Thyroid gland (tissue), 4 donors: ENCODE measurements around the gene XRRA1. TPM values are rescaled to one million over a fixed set of nuclear protein-coding genes. Genes with fewer than 3 reads are reported as not detected.

Experiments
- DNase-seq, 2 donors: peaks; one replicate each; pipeline ENCODE4 v3.0.0-alpha.2; 2019
- H3K27ac ChIP-seq, 3 donors: fragments of 200-600 bp; sonication (generic); 1 replicate in 2 of 3; 2 replicates in 1 of 3; pipeline ENCODE4 v1.5.1; 2016 to 2019; ENCODE audit warnings: mild to moderate bottlenecking in 1 of 3, moderate library complexity in 1 of 3
- H3K27me3 ChIP-seq: fragments of 200-600 bp; sonication (generic); one replicate; pipeline ENCODE4 v1.5.1; 2019
- H3K36me3 ChIP-seq, 2 donors: fragments of 200-600 bp; sonication (generic); one replicate each; pipeline ENCODE4 v1.5.1; 2016 to 2019
- H3K4me1 ChIP-seq, 2 donors: fragments of 200-600 bp; sonication (generic); one replicate each; pipeline ENCODE4 v1.5.1; 2017 to 2019
- H3K4me3 ChIP-seq, 3 donors: fragments of 200-600 bp; sonication (generic); replicated peaks in 1 of 3; 1 replicate in 2 of 3; 2 replicates in 1 of 3; pipeline ENCODE4 v1.5.1; 2016; ENCODE audit warnings: mild to moderate bottlenecking in 1 of 3
- H3K9me3 ChIP-seq: fragments of 200-600 bp; sonication (generic); one replicate; pipeline ENCODE4 v1.5.1; 2017
- CTCF ChIP-seq, 6 experiments: fragments of 200-600 bp in 3 of 6; fragments of 450-650 bp in 3 of 6; sonication (generic) in 3 of 6; IDR thresholded peaks; one replicate each; pipeline ENCODE4 v1.5.1; 2016 to 2019; ENCODE audit warnings: antibody characterized with exemption in 6 of 6, mild to moderate bottlenecking in 2 of 6, inconsistent platforms in 1 of 6, moderate library complexity in 1 of 6
- POLR2A ChIP-seq, 2 donors: fragments of 450-650 bp; IDR thresholded peaks; one replicate each; pipeline ENCODE4 v1.6.1; 2017; ENCODE audit warnings: antibody characterized with exemption in 2 of 2, mild to moderate bottlenecking in 2 of 2, moderate library complexity in 1 of 2
- WGBS, 2 donors: methylation state at CpG; one replicate each; pipeline ENCODE4 v1.1.5; 2017; 5-methylcytosine and 5-hydroxymethylcytosine counted together
- intact Hi-C: fragments of 100-400 bp; cut with DNase I; formaldehyde crosslinking; loops from one replicate; pipeline ENCODE4 v1.15.1; 2023
- total RNA-seq, 4 donors: library from RNA; depleted of rRNA; stranded (reverse); fragments of >200 nt; gene quantifications; one replicate each; pipeline ENCODE4 v1.2.3, GENCODE V29; 2016

XRRA1 gene
- total RNA-seq, 4 donors from 2014 or later = 26.8 to 80.6 (median 39.1) TPM

- TF ChIP-seq POLR2A (IDR thresholded peaks at IDR 0.05) = no peak
- Histone ChIP-seq H3K4me3 (no peak overlapping the region), H3K36me3 (no peaks in the 10 kb centered on the region), H3K4me1 (peaks cover 6 to 39% of the 10 kb centered on the region in 2 donors), H3K27me3 (no peaks in the 10 kb centered on the region), H3K27ac (no peak overlapping the region), H3K9me3 (no peaks in the 10 kb centered on the region)
- intact Hi-C loops = no loop called here
- no peak for DNase-seq
- whole genome bisulfite sequencing, 2 donors = 100% methylated on average over 1 of the region's 1 CpG
Measured at GRCh38 chr11:74957937-74958629, 9.2 kb upstream of the XRRA1 start.

GRCh38 chr11:74956397-74957015 lies 7.6 kb upstream of the XRRA1 start:
- no peak overlapping the region for H3K27ac ChIP-seq
- TF ChIP-seq POLR2A (IDR thresholded peaks at IDR 0.05) (no peak), CTCF (IDR thresholded peaks at IDR 0.05) (no peak)
- no peaks in the 10 kb centered on the region for H3K9me3 ChIP-seq
- no peak for DNase-seq
- no peaks in the 10 kb centered on the region for H3K27me3 ChIP-seq
- intact Hi-C loops = no loop called here
- WGBS, 2 donors = 67 to 70% methylated on average over 4 of the region's 4 CpGs
- H3K4me3 ChIP-seq = no peak overlapping the region
- peaks cover 4 to 29% of the 10 kb centered on the region in 2 donors for H3K4me1 ChIP-seq
- no peaks in the 10 kb centered on the region for H3K36me3 ChIP-seq

GRCh38 chr11:74954199-74954598 lies 5.3 kb upstream of the XRRA1 start:
- Histone ChIP-seq H3K4me1 (peaks cover 12 to 38% of the 10 kb centered on the region in 2 donors), H3K36me3 (no peaks in the 10 kb centered on the region), H3K27ac (no peak overlapping the region), H3K27me3 (no peaks in the 10 kb centered on the region), H3K4me3 (no peak overlapping the region), H3K9me3 (no peaks in the 10 kb centered on the region)
- DNase-seq = no peak
- intact Hi-C loops = no loop called here
- no peak for TF ChIP-seq CTCF (IDR thresholded peaks at IDR 0.05)
- TF ChIP-seq POLR2A (IDR thresholded peaks at IDR 0.05) = no peak
- 95 to 100% methylated on average over 1 of the region's 1 CpG for WGBS, 2 donors

- Histone ChIP-seq H3K36me3 (no peaks in the 10 kb centered on the region), H3K9me3 (no peaks in the 10 kb centered on the region), H3K4me1 (peaks cover 12 to 30% of the 10 kb centered on the region in 2 donors), H3K4me3 (no peak overlapping the region), H3K27me3 (no peaks in the 10 kb centered on the region), H3K27ac (no peak overlapping the region)
- 94 to 99% methylated on average over 5 of the region's 5 CpGs for WGBS, 2 donors
- TF ChIP-seq CTCF (IDR thresholded peaks at IDR 0.05) = no peak
- TF ChIP-seq POLR2A (IDR thresholded peaks at IDR 0.05) = no peak
- DNase-seq = no peak
- intact Hi-C loops = no loop called here
Measured at GRCh38 chr11:74953451-74953850, 4.6 kb upstream of the XRRA1 start.

- Histone ChIP-seq H3K36me3 (no peaks in the 10 kb centered on the region), H3K4me3 (no peak overlapping the region), H3K27ac (no peak overlapping the region), H3K9me3 (no peaks in the 10 kb centered on the region), H3K27me3 (no peaks in the 10 kb centered on the region), H3K4me1 (peaks cover 12 to 23% of the 10 kb centered on the region in 2 donors)
- intact Hi-C loops = no loop called here
- DNase-seq = no peak
- 74 to 84% methylated on average over 2 of the region's 2 CpGs for WGBS, 2 donors
- TF ChIP-seq POLR2A (IDR thresholded peaks at IDR 0.05) = no peak
- no peak for TF ChIP-seq CTCF (IDR thresholded peaks at IDR 0.05)
Measured at GRCh38 chr11:74952752-74953151, 3.9 kb upstream of the XRRA1 start.
